HCT116 (cell line): Measurements from ENCODE around the gene PTPRQ.
A peak's percentile ranks its signal among the peaks of the same experiment; 100 is the strongest.

ENCODE experiments used
- POLR2A ChIP-seq: IDR thresholded peaks from 2 replicates; pipeline ENCODE4 v1.7.0; 2011; ENCODE audit warnings: borderline replicate concordance; ENCODE audit not compliant: insufficient read depth, insufficient read length; ENCODE audit errors: extremely low read depth
- TF ChIP-seq, protein P1 (sequence below), 3 experiments: fragments of 200-600 bp in 1 of 3; sonication (generic) in 1 of 3; IDR thresholded peaks in 2 of 3; conservative IDR thresholded peaks in 1 of 3; 2 replicates each; pipeline ENCODE4 v1.5.1; 2012 to 2017; ENCODE audit warnings: low read depth in 2 of 3, low read length in 2 of 3, antibody characterized with exemption in 1 of 3, borderline replicate concordance in 1 of 3, control low read depth in 1 of 3, mild to moderate bottlenecking in 1 of 3, mixed read lengths in 1 of 3, mixed run types in 1 of 3, moderate library complexity in 1 of 3; ENCODE audit not compliant: insufficient read depth in 1 of 3

GRCh38 chr12:80412343-80412953 is 31.6 kb upstream of the PTPRQ start:
- TF ChIP-seq POLR2A, result no peak
- TF ChIP-seq, protein P1, sequence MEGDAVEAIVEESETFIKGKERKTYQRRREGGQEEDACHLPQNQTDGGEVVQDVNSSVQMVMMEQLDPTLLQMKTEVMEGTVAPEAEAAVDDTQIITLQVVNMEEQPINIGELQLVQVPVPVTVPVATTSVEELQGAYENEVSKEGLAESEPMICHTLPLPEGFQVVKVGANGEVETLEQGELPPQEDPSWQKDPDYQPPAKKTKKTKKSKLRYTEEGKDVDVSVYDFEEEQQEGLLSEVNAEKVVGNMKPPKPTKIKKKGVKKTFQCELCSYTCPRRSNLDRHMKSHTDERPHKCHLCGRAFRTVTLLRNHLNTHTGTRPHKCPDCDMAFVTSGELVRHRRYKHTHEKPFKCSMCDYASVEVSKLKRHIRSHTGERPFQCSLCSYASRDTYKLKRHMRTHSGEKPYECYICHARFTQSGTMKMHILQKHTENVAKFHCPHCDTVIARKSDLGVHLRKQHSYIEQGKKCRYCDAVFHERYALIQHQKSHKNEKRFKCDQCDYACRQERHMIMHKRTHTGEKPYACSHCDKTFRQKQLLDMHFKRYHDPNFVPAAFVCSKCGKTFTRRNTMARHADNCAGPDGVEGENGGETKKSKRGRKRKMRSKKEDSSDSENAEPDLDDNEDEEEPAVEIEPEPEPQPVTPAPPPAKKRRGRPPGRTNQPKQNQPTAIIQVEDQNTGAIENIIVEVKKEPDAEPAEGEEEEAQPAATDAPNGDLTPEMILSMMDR (IDR thresholded peaks at IDR 0.05 in 2 of 3, conservative IDR thresholded peaks at IDR 0.05 in 1 of 3; ENCODE audit: borderline replicate concordance in 1 of 3, insufficient read depth in 1 of 3, low read depth in 2 of 3, low read length in 2 of 3), result peak; percentile 59 to 66 (median 60); a peak in 5 of 6 replicates
